ENCODE results near the gene GALNS.

GALNS gene

DNA sequence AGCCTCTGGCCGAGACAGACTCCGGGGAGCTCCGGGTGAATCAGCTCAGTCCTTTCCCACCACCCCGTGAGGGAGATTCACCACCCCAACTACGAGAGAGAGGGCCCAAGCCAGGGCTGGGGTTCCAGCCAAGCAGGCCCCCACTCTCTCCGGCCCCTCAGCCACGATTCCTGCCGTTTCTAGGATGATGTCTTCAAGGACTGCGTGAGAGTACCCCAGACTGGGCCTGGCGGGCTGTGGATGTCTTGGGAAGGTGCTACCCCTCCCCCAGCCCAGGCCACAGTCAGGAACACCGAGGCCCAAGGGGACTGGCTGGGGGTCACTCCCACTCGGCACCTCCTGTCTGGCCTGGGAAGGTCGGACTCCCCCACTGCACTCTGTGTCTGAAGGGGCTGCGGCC is 31.3 kb upstream of the GALNS start:
- in situ Hi-C loops (cut with HindIII; ENCODE audit: low sequenced_read_pairs), result no loop called here
- H3K4me3 ChIP-seq (ENCODE audit: low read depth, low read length), result no peak overlapping the region
- TF ChIP-seq, protein P1, sequence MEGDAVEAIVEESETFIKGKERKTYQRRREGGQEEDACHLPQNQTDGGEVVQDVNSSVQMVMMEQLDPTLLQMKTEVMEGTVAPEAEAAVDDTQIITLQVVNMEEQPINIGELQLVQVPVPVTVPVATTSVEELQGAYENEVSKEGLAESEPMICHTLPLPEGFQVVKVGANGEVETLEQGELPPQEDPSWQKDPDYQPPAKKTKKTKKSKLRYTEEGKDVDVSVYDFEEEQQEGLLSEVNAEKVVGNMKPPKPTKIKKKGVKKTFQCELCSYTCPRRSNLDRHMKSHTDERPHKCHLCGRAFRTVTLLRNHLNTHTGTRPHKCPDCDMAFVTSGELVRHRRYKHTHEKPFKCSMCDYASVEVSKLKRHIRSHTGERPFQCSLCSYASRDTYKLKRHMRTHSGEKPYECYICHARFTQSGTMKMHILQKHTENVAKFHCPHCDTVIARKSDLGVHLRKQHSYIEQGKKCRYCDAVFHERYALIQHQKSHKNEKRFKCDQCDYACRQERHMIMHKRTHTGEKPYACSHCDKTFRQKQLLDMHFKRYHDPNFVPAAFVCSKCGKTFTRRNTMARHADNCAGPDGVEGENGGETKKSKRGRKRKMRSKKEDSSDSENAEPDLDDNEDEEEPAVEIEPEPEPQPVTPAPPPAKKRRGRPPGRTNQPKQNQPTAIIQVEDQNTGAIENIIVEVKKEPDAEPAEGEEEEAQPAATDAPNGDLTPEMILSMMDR (IDR thresholded peaks at IDR 0.05; ENCODE audit: low read depth, low read length, missing control alignments), result no peak
- no peak for DNase-seq (ENCODE audit: low read depth)

DNA sequence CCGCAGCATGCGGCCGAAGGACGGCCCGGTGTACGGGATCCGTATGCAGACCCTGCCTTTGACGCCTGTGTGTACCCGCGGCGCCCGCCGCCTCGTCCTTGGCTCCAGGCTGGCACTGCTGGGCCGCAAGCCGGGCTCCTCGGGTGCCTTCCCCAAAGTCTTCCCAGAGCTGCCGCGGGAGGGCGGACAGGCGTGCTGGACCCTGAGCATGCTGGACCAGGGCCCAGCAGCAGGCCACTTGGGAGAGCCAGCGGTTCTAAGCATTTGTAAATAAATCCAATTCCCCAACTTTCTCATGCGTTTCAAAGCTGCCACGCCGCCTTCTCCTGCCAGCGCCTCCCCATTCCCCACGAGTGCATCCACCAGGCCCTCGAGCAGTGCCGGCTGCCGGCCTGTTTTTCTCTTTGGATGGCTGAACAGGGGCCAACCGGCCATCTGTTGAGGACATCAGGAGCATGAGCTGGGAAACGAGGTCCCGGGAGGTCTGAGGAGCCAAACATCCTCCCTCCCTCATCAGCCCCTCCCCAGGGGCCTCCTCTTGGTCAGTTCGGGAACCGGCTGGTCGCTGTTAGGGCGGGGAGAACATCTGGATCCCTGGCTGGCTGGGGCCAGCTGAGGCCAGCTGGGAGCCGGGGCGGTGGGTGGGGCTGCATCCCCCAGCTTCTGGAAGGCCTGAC is 30.2 kb upstream of the GALNS start:
- in situ Hi-C loops (cut with HindIII; ENCODE audit: low sequenced_read_pairs), result no loop called here
- DNase-seq (ENCODE audit: low read depth), result no peak
- TF ChIP-seq, protein P1 (IDR thresholded peaks at IDR 0.05; ENCODE audit: low read depth, low read length, missing control alignments), result no peak
- H3K4me3 ChIP-seq (ENCODE audit: low read depth, low read length), result no peak overlapping the region

DNA sequence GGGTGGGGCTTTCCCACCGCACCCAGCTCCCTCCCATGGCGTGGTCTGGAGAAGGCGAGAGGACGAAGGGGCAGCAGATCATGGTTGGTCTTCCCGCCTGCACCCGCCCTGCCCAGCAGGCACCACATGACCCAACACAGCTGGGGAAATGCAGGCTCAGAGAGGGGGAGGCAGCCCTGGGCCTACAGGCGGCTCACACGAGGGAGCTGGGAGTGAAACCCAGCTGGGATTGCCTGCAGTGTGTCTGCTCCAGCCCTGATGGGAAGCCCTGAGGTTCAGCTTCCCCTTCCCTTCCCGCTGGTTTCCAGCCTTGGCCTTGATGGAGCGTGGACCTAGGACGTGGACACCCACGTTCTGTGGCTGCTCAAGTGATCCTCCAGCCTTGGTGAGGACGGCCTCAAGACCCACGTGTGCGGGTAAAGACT is 29.7 kb upstream of the GALNS start:
- H3K4me3 ChIP-seq (ENCODE audit: low read depth, low read length), result no peak overlapping the region
- in situ Hi-C loops (cut with HindIII; ENCODE audit: low sequenced_read_pairs), result no loop called here
- DNase-seq (ENCODE audit: low read depth), result no peak
- TF ChIP-seq, protein P1 (IDR thresholded peaks at IDR 0.05; ENCODE audit: low read depth, low read length, missing control alignments), result no peak

DNA sequence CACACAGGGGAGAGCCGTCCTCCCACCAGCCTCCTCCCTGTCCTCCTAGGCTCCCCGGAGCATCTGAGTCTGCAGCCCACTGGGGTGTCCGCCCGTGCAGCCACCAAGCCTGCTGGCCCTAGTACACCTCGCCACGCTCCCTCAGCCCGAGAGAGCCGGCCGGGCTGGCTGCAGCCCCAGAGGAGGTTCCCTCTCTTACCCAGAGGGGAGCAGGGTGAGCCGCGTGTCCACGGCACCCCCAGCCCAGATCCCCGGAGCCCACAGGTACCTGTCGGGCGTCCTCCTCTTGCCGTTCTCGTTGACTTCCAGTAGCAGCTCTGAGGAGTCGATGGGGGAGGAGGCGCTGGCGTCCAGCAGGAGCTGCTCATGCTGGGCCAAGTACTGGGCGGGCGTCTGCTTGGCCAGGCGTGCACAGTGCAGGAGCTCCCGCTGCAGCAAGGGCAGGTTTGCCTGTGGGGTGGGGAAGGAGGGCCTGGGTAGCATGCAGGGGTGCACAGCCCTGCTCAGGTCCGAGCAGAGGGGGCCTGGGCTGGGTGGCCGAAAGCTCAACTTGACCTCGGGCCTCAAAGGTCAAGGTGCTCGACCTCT is 29.0 kb upstream of the GALNS start:
- in situ Hi-C loops (cut with HindIII; ENCODE audit: low sequenced_read_pairs), result no loop called here
- no peak for DNase-seq (ENCODE audit: low read depth)
- TF ChIP-seq, protein P1 (IDR thresholded peaks at IDR 0.05; ENCODE audit: low read depth, low read length, missing control alignments), result no peak

DNA sequence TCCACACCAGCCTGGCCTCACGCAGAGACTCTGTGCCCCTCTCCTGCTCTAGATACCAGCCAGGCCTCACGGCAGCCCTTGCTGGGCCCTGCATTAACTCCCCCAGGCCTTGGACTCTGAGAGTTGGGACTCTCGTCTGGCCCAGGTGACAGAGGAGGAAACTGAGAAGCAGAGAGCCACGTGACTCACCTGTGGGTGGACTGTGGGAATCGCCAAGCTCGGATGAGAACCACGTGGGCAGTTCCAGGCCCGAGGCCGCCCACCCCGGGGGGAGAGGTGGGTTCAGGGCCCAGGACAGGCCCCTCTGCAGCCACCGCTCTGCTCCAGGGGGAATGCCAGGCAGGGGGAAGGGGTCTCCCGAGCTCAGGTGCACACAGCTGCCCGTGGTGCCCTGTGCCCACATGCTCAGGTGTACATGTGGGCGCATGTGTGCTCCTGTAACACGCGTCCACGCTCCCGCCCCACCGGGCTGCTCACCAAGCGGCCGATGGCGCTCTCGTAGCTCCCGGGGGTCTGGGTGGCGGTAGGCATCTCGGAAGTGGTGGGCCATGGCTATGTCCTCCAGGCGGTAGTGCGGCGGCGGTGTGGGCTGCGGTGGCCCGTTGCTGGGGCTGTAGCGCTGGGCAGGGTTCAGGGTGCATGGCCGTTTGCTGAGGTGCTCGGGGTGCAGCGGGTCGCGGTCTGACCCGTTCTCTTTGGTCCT is 28.0 kb upstream of the GALNS start:
- TF ChIP-seq, protein P1 (IDR thresholded peaks at IDR 0.05; ENCODE audit: low read depth, low read length, missing control alignments), result no peak
- H3K4me3 ChIP-seq (ENCODE audit: low read depth, low read length), result no peak overlapping the region
- in situ Hi-C loops (cut with HindIII; ENCODE audit: low sequenced_read_pairs), result no loop called here
- no peak for DNase-seq (ENCODE audit: low read depth)

More for the DNA sequence above, 29.0 kb upstream of the GALNS start:
- H3K4me3 ChIP-seq (ENCODE audit: low read depth, low read length), result no peak overlapping the region

DNA sequence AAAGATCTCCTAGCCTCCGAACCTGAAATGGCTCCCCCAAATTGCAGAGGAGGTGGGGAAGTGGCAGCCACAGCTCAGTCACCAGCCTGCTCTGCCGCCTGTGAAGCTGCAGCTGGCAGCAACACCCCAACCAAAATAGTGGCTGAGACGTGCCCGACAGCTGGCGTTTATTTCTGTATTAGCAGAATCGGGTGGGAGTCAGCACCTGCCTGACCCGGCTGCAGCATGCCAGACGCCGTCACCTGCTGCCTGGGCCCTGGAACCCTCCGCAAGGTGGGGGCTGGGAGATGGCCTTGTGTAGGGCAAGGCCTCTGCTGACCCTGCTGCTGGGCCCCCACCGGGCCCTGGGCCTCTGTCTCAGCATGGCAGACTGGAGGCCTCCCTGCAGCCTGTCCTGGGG is 27.2 kb upstream of the GALNS start:
- TF ChIP-seq, protein P1 (IDR thresholded peaks at IDR 0.05; ENCODE audit: low read depth, low read length, missing control alignments), result no peak
- H3K4me3 ChIP-seq (ENCODE audit: low read depth, low read length), result no peak overlapping the region
- DNase-seq (ENCODE audit: low read depth), result no peak
- in situ Hi-C loops (cut with HindIII; ENCODE audit: low sequenced_read_pairs), result no loop called here
